PC-9 (cell line): ENCODE data around the gene CRISPLD2.

Experiments used
- CTCF ChIP-seq: fragments of 200-600 bp; sonication (generic); conservative IDR thresholded peaks from 2 replicates; pipeline ENCODE4 v1.6.1; 2017; ENCODE audit warnings: mixed run types, antibody characterized with exemption, mild to moderate bottlenecking, moderate library complexity
- EZH2 ChIP-seq: fragments of 200-600 bp; sonication (generic); IDR thresholded peaks from 2 replicates; pipeline ENCODE4 v1.8.0; 2017; ENCODE audit warnings: antibody characterized with exemption, low read depth

DNA sequence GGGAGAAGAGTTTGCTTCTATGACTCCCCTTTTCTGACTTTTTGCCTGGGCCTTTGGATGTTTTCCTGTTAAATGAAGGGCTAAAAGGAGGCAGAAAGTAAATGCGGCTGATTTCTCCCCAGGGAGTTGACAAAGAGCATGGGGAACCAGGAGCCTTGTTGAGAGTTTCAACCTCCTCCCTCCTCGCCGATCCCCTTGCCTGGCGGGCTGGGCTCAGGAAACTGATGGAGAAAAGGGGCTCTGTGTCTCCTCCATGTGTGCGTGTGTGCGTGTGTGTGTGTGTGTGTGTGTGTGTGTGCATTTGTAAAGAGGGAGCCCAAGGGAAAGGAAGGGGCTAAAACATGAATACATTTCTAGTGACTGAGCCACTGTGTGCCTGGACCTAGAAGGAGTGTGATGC, 97.1 kb downstream of the CRISPLD2 start:
- no peak for TF ChIP-seq EZH2
- no peak for TF ChIP-seq CTCF
